Activated CD8-positive, alpha-beta memory T cell treated with anti-CD3 and anti-CD28 coated beads, Interleukin-2, amount 50 U/mL, for 1 hour (primary cell): ENCODE results near the gene MDM4.

Source experiments
- DNase-seq: peaks from one replicate; pipeline ENCODE4 v3.0.0-alpha.2; 2020; ENCODE audit errors: extremely low read depth

MDM4 gene

GRCh38 chr1:204493145-204493983 is 22.8 kb upstream of the MDM4 start:
- DNase-seq = no peak

DNA sequence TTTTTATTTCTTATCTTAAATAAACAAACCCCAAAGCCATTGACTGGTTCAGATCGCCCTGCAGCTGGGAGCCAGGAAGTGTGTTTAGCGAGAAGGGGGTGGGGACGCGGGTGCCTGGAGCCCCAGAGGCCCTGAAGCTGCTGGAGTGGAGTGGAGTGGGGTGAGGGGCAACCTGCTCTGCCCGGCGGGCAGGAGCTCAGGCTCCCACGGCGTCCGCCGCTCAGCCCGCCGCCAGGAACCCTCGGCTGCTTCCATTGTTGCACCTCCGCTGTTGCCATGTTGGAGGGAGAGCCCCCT is 22.3 kb upstream of the MDM4 start:
- no peak for DNase-seq

GRCh38 chr1:204494281-204495077 is 21.7 kb upstream of the MDM4 start, which contains the start of gene PIK3C2B:
TSS of gene PIK3C2B (minus strand) at chr1:204494805. CDS start at chr1:204469802, 25,003 bp downstream.
- no peak for DNase-seq

GRCh38 chr1:204495078-204495753 is 21.0 kb upstream of the MDM4 start:
- DNase-seq = no peak

DNA sequence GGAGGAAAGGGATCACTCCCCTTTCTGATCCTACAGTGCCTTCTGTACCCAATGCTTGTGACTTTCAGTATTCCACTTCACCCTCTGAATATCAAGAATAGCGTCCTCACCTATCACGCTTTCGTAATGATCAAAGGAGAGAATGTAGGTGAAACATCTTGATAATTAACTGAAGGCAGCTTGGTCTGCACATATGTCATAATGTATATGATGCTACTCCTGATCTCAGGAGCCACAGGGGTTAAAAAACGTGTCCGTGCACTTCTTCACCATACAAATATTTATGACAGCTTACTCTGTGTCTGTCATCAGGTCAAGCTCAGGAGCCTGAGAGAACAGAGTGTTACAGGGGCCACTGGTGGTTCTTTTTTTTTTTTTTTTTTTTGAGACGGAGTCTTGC is 20.4 kb upstream of the MDM4 start:
- DNase-seq = no peak

DNA sequence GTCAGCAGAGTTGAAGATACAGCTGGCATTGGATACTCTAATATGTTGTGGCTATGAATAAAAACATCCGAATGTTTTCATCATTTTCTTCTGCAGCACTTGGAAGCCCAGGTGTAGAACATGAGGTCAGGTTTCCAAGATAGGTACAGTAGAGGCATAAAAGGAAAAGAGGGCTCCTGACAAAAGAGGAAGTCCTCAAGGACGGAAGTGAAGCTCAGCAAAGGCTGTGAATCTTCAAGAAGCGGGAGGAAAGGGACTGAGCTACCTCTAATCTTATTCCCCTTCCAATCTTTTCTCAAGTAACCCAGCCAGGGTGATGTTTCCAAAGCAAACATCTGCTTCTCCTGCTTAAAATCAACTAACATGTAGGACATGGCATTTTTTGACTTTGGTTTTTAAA is 17.2 kb upstream of the MDM4 start:
- no peak for DNase-seq

GRCh38 chr1:204499511-204500468 is 16.4 kb upstream of the MDM4 start:
- no peak for DNase-seq

- no peak for DNase-seq
Observed at GRCh38 chr1:204502241-204502640, 14.0 kb upstream of the MDM4 start.

- DNase-seq = no peak
Observed at GRCh38 chr1:204503122-204503912, 12.9 kb upstream of the MDM4 start.

DNA sequence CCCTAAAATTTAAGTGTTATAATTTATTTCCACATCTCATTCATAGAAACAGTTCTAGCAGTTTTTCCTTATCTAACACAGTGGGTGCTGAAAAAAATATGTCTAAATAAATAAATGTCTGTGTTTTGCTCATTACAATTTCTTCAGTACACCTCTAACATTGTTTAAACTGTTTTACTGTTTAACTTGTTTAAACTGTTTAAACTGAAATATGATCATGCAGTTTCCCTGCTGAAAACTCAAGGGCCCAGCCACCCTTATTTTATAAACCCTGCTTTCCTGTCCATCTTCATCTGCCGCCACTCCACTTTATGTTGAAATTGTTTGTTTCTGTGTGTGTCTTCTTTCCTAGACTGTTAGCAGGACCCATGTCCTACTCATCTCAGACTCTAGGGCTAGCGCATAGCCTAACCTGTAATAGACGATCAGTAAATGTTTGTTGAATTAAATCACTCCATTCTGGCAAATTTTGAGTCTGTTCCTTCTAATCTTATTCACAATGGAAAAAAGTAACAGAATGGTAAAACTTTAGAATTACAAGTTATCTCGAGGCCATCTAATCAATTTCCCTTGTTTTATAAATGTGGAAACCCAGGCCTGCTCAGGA is 12.2 kb upstream of the MDM4 start:
- DNase-seq = no peak

GRCh38 chr1:204505674-204506200 is 10.5 kb upstream of the MDM4 start:
- no peak for DNase-seq

DNA sequence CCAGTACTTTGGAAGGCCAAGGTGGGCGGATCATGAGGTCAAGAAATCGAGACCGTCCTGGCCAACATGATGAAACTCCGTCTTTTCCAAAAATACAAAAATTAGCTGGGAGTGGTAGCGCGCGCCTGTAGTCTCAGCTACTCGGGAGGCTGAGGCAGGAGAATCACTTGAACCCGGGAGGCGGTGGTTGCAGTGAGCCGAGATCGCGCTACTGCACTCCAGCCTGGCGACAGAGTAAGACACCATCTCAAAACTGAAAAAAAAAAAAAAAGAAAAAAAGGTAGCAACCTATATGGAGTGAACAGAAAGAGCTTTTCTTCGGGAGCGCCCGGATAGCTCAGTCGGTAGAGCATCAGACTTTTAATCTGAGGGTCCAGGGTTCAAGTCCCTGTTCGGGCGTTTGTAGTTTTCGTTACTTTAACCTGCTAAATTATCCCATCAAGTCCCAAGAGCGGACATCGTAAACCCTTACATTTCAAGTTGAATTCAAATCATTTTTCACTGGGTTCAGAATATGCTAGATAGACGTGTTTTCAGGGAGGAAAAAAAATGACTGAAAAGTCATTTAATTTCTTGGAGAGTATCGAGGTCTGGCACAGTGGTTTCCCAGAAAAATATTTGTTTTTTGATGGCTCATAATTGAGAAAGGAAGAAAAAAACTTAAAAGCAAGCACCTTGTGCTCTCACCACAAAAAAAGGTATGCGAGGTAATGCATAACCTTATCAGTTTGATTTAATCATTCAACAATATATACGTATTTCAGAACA is 9.8 kb upstream of the MDM4 start:
- DNase-seq = no peak

DNA sequence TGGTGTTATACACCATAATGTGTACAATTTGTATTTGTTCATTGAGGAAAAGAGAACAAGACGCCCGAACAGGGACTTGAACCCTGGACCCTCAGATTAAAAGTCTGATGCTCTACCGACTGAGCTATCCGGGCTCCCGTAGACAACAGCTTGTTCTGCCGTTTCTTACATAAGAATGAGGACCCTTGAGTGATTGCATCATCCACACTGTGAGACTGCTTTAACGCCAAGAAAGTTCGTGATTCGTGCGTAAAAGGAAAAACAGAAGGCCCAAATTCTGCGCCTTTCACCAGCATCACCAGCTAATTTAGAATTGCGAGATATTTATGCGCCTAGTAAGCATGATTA is 9.3 kb upstream of the MDM4 start:
- peak; percentile 75 for DNase-seq

DNA sequence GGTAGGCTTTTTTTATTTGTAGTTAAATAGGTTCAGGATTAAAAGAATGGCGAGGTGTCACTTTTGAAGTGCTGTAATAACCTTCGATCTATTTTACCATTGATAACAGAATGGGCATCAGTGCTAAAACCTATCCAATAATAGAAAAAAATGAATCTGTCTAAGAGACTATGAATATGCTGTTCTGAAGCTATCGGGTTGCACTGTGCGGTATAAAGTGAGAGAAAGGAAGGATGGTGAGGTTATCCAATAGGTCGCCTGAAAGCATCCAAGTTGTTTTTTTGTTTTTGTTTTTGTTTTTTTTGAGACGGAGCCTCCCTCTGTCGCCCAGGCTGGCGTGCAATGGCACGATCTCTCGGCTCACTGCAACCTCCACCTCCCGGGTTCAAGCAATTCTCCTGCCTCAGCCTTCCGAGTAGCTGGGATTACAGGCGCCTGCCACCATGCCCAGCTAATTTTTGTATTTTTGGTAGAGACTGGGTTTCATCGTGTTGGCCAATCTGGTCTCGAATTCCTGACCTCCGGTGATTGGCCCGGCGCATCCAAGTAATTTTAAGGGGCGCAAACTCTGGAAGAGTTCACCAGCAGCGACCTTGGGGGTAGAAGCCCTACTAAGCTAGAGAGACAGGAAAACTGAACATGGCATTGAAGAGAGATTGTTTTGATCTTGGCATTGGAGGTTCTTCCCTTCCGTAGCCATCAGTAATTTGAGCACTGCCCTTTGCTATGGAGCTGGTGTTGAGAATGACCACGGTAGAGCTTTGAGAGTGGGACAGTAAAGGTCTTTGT is 8.7 kb upstream of the MDM4 start:
- no peak for DNase-seq

DNA sequence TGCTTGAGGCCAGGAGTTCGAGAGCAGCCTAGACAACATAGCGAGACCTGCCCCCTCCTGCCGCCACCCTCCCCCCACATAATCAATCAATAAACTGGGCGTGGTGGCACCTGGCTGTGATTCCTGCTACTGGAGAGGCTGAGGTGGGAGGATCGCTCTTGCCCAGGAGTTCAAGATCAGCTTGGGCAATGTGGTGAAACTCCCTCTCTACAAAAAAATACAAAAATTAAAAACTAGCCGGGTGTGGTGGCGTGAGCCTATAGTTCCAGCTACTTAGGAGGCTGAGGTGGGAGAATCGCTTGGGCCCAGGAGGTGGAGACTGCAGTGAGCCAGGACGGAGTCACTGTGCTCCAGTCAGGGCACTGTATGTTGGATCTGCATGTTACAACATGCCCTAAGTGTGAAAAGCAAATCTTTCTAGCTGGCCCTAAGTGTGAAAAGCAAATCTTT is 7.0 kb upstream of the MDM4 start:
- no peak for DNase-seq

DNA sequence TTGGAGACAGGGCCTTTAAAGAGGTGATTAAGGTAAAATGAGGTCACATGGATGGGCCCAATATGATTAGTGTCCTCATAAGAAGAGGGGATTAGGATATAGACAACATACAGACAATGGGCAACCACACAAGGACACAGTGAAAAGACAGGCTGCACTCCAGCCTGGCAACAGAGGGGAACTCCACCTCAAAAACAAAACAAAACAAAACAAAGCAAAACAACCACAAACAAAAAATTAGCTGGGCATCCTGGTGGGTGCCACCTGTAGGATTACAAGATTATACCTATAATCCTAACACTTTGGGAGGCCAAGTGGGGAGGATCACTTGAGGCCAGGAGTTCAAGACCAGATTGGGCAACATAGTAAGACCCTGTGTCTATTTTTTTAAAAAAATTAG is 4.8 kb upstream of the MDM4 start:
- no peak for DNase-seq

DNA sequence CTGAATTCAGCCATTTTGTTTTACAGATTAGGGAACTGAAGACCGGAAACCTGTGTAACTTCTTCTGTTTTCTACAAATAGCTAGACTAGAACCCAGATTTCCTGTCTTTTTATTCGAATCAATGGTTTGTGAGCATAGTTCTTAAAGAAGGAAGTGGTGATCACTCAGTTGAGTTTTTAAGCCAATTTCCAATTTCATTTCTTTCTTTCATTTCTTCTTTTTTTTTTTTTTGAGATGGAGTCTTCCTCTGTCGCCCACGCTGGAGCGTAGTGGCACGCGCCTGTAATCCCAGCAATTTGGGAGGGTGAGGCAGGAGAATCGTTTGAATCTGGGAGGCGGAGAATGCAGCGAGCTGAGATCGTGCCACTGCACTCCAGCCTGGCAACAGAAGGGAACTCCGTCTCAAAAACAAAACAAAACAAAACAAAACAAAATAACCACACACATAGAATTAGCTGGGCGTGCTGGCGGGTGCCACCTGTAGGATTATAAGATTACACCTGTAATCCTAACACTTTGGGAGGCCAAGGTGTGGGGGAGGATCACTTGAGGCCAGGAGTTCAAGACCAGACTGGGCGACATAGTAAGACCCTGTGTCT is 3.0 kb upstream of the MDM4 start:
- no peak for DNase-seq

DNA sequence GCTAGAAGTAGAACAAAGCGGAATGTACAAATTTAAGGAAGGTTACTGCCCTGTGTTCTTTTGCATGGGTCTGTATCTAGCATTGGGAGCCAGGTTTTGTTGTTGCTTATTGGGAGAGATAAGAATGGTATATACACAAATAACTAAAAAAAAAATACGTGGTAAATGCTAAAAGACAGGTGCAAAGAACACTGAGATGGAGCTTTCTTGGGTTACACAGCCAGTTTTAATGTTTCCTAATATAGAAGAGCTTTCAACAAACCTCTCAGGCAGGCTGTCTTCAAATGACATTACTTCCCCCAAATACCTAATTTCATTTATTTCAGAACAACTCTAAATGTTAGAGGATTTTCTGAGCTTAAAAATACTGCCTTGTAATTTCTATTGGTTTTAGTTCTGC is 1.4 kb upstream of the MDM4 start:
- DNase-seq = no peak
